GM18951 (cell line): ENCODE measurements around the gene RNF220.
"Not testable (repeated sequence)": the region's sequence is repeated elsewhere in the genome, so short reads cannot be mapped to it uniquely, and the experiment has no call there.

Experiments used
- POLR2A ChIP-seq: IDR thresholded peaks from 4 replicates; pipeline ENCODE4 v1.6.1; 2011; ENCODE audit warnings: mild to moderate bottlenecking; ENCODE audit not compliant: insufficient read length, insufficient read depth; ENCODE audit errors: extremely low read depth
- in situ Hi-C: fragments of 300-500 bp; cut with MboI; formaldehyde crosslinking; loops from one replicate; pipeline ENCODE4 v1.12.0; 2022; ENCODE audit warnings: low sequenced_read_pairs, mixed read lengths, inconsistent platforms; ENCODE audit not compliant: unreplicated experiment

RNF220 gene

DNA sequence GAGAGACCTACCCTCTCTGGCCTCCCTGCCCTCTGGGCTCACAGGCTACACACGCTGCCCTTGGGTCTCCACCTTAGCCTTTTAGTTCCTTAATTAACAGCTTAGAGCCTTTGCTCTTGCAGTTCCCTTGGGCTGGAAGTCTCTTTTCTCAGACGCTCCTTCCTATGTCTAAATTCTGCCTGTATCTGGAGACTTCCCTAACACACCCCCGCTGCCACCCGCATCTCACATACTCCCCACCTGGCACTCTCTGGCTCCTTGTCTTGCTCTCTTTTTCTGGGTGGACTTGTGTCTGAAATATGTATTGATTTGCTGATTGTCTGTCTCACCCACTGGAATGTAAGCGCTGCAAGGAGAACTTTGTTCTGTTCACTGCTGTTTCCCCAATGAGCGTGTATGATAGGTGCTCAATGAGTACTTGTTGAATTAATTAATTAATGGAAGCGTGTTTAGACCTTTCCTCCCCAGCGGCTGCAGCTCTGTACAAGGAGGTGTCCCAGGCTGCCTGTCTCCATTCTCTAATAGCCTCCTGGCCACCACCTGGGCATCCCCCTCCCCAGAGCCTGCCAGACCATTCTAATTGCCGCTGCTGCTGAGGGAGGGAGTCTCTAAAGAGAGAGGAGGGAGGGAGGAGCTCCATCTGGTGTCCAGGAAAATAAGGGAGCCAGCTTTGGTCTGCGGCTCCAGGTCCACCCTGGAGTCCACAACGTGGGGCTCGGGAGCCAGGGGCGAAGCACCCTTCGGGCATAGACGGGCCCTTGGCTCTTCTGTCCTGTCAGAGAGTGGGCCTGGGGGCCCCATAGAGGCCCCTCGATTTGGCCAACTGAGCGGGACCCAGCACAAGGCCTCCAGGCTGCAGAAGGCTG, 95.4 kb downstream of the RNF220 start:
- TF ChIP-seq POLR2A: no peak
- in situ Hi-C loops: no loop called here

DNA sequence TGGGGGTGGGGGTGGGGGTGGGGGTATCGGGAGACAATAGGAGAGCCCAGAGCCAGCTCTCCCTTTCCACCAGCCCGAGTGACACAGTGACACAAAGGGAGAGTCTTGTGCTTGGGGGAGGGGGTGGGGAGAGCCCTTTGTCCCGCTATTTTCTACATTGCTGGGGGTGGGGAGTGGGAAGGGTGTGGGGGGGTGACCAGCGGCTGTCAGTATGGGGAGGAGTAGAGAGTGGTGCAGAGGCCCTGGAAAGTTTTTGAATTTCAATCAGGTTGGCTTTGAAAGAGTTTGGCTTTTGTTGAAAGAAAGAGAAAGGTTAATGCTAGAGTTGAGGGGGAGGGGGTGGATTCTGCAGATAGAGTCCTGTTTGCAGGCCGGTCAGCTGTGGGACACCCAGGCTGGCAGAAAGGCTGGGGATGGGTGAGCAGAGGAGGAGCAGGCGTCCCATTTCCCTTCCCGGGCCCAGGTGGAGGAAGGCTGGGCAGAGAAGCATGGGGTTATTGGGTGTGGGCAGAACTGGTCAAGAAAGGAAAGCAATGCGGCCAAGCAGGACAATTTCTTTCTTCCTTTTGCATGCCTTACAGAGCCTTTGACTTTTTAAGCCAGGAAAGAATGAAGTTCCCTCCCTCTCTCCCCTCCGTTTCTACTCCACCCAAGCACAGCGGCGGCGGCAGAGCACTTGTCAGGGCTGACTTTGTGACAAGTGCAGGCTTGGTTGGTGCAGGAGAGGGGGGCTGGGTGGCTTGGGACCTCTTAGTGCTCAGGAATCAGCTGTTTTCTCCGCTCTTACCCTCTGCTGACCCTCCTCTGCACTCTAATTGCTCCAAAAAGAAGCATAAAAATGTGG, 96.2 kb downstream of the RNF220 start:
- no peak for TF ChIP-seq POLR2A
- in situ Hi-C loops: no loop called here

- in situ Hi-C loops: not testable (repeated sequence)
Measured at GRCh38 chr1:44502823-44503222, 97.8 kb downstream of the RNF220 start.

- no peak for TF ChIP-seq POLR2A
- in situ Hi-C loops: no loop called here
Measured at GRCh38 chr1:44503625-44504024, 98.6 kb downstream of the RNF220 start.

DNA sequence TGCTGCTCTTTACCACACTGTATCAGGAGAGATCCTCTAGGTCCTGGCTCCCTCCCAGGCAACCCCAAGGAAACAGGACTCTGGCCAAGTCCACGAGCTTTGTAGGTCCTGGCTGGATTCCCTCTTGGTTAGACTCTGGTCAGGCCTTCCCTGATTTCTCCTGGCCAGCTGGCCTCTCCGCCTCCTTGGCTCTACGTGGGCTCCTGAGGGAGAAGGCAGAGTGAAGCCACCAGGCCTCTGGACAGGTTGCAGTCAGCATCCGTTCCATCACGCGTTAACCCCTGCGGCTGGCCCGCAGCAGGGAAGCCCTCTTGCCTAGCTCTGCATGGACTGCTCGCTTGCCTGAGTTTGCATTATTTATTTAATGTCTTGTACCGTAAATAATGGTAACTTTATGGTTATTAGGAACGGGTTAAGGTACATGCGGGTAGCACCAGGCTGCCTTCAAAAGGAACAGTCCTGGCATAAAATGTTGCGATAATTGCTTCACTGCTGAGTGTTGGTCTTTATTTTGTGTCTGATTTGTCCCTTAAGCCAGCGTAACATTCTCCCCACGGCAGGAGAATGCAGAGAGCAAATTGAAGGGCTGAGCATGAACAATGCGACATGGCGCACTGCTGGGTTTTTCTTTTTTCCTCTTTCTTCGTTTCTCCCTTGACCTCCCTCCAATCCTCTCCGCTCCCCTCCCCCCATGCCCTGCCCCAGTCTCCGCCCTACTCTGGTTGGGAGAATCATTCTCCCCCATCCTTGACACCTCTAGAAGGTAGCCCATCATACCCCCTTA, 100.3 kb downstream of the RNF220 start:
- in situ Hi-C loops: no loop called here
- no peak for TF ChIP-seq POLR2A

- in situ Hi-C loops: no loop called here
- TF ChIP-seq POLR2A: no peak
Measured at GRCh38 chr1:44507490-44508396, 102.7 kb downstream of the RNF220 start.

- in situ Hi-C loops: no loop called here
- no peak for TF ChIP-seq POLR2A
Measured at GRCh38 chr1:44508397-44508745, 103.3 kb downstream of the RNF220 start.

DNA sequence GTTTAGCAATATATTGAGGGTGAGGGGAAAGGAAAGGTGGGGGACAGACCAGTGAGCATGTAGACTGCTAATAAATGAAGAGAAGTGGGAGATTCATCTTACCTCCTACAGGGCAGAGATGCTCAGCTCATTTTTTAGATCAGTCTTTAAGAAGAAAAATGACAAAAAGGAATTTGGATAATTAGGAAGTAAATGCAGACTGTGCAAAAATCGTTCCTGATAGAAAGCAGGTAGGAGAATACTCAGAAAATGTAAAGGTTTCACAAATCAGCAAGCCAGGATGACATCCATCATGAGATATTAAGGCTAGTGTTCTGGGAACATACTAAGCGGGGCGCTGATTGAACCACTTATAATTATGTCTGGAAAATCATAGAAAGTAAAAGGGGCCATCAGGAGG, 106.3 kb downstream of the RNF220 start:
- no peak for TF ChIP-seq POLR2A
- in situ Hi-C loops: no loop called here

DNA sequence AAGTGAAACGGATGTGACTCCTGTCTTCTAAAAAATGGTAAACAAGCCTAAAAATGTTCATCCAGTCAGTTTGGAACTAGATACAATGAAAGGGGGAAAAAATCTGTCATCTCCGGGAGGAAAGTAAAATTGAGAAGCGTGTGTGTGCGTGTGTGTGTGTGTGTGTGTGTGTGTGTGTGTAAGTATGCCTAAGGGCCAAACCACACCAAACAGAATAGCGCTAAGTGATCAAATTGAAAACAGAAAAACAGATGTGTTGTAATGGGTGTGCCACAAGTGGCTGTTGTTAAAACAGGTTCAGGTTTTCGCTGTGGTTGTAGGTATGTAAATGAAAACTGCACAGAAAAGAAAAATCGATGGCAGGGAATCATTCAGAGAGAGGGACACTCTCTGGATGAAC, 106.7 kb downstream of the RNF220 start:
- in situ Hi-C loops: no loop called here
- no peak for TF ChIP-seq POLR2A

DNA sequence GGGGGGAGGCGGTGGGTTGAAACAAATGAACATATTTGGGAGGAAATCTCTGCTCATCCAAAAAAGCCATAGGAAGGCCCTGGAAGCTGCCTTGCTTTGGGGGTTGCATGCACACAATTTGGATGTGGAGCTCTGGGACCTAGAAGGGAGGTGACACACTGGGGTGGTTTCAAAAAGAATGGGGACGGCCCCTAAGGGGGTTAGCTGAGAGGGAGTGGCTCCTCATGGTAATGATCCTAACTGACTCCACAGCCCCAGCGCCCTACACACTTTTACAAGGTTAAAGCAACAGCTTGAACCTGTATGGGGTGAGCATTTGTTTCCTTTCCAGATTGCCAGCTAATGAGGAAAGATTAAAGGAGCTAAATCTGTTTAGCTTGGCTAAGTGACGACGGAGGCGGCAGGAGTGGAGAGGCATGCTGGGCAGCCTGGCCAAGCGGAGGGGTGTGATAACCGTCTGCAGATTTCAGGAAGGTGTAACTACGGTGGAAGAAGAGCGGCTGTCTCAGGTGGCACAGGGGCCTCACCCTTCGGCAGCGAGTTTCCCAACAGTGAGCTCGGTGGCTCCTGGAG, 107.3 kb downstream of the RNF220 start:
- no peak for TF ChIP-seq POLR2A
- in situ Hi-C loops: no loop called here

DNA sequence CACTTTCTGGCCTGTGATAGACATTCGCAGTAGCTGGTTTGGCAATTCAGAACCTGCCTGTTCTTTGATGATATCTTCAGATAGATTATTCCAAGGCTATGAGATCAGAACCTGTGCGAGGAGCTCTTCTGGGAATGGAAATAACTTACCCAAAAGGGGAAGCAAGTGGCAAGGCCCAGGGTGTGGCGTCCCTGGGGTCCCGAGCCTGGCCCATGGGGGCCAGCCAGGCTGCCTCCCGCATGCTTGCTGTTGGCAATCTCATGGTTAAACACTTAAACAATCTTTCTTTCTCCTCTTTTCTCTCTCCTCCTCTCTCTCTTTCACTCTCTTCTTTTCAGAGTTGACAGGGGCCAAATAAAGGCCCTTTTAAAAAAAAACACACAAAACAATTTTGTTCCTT, 108.1 kb downstream of the RNF220 start:
- no peak for TF ChIP-seq POLR2A
- in situ Hi-C loops: no loop called here

- in situ Hi-C loops: no loop called here
- TF ChIP-seq POLR2A: no peak
Measured at GRCh38 chr1:44514673-44515072, 109.6 kb downstream of the RNF220 start.
